GM10266 (cell line): ENCODE measurements around the gene MISP.
A peak's percentile ranks its signal among the peaks of the same experiment; 100 is the strongest.

Source experiments
- DNase-seq: peaks from one replicate; pipeline ENCODE4 v3.0.0; 2012; ENCODE audit errors: extremely low spot score
- TF ChIP-seq, protein P1 (sequence below): IDR thresholded peaks from 2 replicates; pipeline ENCODE4 v1.5.1; 2012; ENCODE audit warnings: mild to moderate bottlenecking, low read depth; ENCODE audit not compliant: control insufficient read depth, insufficient read depth; ENCODE audit errors: missing control alignments

MISP gene

DNA sequence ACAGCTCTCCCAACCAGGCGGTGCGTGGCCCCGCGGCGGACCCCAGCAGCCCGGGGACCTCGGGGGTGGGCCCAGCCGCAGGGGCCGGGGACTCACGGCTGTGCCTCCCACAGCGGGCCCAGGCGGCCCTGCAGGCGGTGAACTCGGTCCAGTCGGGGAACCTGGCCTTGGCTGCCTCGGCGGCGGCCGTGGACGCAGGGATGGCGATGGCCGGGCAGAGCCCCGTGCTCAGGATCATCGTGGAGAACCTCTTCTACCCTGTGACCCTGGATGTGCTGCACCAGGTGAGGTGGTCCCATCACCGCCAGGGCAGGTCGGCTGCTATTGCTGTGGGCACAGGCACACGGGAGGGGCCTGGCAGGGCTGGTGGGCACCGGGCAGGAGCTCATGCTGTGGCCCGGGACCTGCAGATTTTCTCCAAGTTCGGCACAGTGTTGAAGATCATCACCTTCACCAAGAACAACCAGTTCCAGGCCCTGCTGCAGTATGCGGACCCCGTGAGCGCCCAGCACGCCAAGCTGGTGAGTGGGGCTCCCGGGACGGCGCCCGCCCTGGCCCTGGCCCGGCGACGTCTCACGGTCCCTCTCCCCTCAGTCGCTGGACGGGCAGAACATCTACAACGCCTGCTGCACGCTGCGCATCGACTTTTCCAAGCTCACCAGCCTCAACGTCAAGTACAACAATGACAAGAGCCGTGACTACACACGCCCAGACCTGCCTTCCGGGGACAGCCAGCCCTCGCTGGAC, 53.7 kb downstream of the MISP start:
- TF ChIP-seq, protein P1, sequence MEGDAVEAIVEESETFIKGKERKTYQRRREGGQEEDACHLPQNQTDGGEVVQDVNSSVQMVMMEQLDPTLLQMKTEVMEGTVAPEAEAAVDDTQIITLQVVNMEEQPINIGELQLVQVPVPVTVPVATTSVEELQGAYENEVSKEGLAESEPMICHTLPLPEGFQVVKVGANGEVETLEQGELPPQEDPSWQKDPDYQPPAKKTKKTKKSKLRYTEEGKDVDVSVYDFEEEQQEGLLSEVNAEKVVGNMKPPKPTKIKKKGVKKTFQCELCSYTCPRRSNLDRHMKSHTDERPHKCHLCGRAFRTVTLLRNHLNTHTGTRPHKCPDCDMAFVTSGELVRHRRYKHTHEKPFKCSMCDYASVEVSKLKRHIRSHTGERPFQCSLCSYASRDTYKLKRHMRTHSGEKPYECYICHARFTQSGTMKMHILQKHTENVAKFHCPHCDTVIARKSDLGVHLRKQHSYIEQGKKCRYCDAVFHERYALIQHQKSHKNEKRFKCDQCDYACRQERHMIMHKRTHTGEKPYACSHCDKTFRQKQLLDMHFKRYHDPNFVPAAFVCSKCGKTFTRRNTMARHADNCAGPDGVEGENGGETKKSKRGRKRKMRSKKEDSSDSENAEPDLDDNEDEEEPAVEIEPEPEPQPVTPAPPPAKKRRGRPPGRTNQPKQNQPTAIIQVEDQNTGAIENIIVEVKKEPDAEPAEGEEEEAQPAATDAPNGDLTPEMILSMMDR: no peak
- peak; percentile 33 for DNase-seq

DNA sequence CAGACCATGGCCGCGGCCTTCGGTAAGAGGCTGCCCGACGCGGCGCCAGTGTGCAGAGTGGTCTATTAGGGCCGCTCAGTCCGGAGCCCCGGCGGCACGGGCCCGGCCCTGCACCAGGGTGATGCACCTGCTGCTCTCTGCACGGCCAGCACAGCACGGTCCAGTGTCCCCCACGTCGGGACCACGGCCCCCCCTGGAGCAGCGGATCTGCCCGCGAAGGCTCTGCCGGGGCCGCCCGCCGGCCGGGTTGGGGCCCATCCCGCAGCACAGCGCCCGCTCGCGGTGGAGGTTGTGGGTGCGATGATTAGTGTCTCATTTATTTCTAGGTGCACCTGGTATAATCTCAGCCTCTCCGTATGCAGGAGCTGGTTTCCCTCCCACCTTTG, 54.2 kb downstream of the MISP start:
- peak; percentile 40 for DNase-seq
- TF ChIP-seq, protein P1: no peak

- DNase-seq: peak; percentile 45
- TF ChIP-seq, protein P1: no peak
These were observed 55.0 kb downstream of the MISP start for GRCh38 chr19:805600-806550.

DNA sequence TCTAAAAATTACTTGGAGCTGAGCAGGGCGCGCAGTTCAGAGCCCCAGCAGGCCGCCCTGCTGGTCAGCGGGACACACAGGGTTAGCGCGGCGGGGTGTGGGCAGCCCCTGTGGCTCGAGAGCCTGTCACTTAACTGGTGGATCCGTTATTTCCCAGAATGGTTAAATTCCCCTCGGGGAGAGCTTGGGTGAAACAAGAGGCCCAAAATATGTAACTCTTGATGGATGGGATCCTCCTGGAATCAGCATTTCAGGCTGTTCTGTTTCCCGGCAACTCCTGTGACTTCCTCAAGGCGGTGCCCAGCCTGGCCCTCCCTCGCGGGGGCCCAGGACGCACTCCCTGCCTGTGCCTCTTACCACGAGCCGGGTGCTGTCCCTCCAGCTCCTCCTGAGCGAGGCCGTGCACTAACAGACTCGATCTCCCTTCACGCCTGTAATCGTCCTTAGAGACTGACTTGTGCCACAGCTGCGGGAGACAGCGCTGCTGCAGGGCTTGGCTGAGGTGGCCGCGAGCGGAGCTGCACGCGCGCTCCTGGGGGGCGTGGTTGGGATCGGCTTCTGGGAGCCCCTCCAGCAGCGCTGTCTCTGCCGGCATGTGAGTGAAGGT, 56.0 kb downstream of the MISP start:
- DNase-seq: peak; percentile 56
- TF ChIP-seq, protein P1: no peak

GRCh38 chr19:807627-808422, 56.9 kb downstream of the MISP start:
- TF ChIP-seq, protein P1: no peak
- peak; percentile 38 for DNase-seq

- DNase-seq: no peak
- TF ChIP-seq, protein P1: no peak
These were observed 57.5 kb downstream of the MISP start for GRCh38 chr19:808423-808775.
